MCF 10A (cell line): ENCODE measurements around the gene EXOC4. TPM values are rescaled to one million over a fixed set of nuclear protein-coding genes. Genes with fewer than 3 reads are reported as not detected.

Source experiments
- BruUV-seq: library from RNA; stranded (reverse); fragments of 400-500 nt; replicated peaks from 2 replicates; lab custom pipeline; 2021; lab: Mats Ljungman, UMichigan
- CTCF ChIA-PET: fragments of 300-600 bp; sonication (Branson Sonifier 250); formaldehyde crosslinking; extraction: SDS; loops from one replicate; lab custom pipeline; 2021; ENCODE audit warnings: antibody characterized with exemption, inconsistent platforms; lab: Yijun Ruan, JAX
- POLR2A ChIA-PET: fragments of 300-600, 350-650 bp; sonication (Branson Sonifier 250); formaldehyde crosslinking; extraction: SDS; loops from one replicate; lab custom pipeline; 2020; ENCODE audit warnings: antibody characterized with exemption, inconsistent platforms; lab: Yijun Ruan, JAX
- DNase-seq: peaks from one replicate; pipeline ENCODE4 v3.0.0-alpha.2; 2018; ENCODE audit not compliant: unreplicated experiment
- H3K27ac Mint-ChIP-seq: one replicate; pipeline ENCODE4 v1.8.0; 2022; ENCODE audit warnings: mild to moderate bottlenecking, low read depth, mixed read lengths; ENCODE audit not compliant: unreplicated experiment
- H3K27me3 Mint-ChIP-seq: one replicate; pipeline ENCODE4 v1.8.0; 2022; ENCODE audit warnings: mixed read lengths; ENCODE audit not compliant: insufficient read depth, unreplicated experiment
- H3K36me3 Mint-ChIP-seq: one replicate; pipeline ENCODE4 v1.8.0; 2022; ENCODE audit warnings: mild to moderate bottlenecking, moderate library complexity, mixed read lengths; ENCODE audit not compliant: insufficient read depth, unreplicated experiment
- H3K4me1 Mint-ChIP-seq: one replicate; pipeline ENCODE4 v1.8.0; 2022; ENCODE audit warnings: mixed read lengths; ENCODE audit not compliant: insufficient read depth, unreplicated experiment
- H3K4me3 Mint-ChIP-seq: one replicate; pipeline ENCODE4 v1.8.0; 2022; ENCODE audit warnings: mild to moderate bottlenecking, moderate library complexity, mixed read lengths; ENCODE audit not compliant: unreplicated experiment
- H3K9me3 Mint-ChIP-seq: one replicate; pipeline ENCODE4 v1.8.0; 2022; ENCODE audit warnings: mixed read lengths; ENCODE audit not compliant: unreplicated experiment
- CTCF ChIP-seq: fragments of 200-600 bp; IDR thresholded peaks from one replicate; pipeline ENCODE4 v1.8.0; 2022; ENCODE audit warnings: antibody characterized with exemption, mild to moderate bottlenecking; ENCODE audit not compliant: unreplicated experiment
- intact Hi-C: fragments of 100-400 bp; cut with micrococcal nuclease; formaldehyde crosslinking; loops from 2 replicates; pipeline ENCODE4 v1.14.1; 2022
- total RNA-seq: library from RNA; stranded (reverse); gene quantifications from 2 replicates; pipeline ENCODE4 v1.2.3, GENCODE V29; 2022

The EXOC4 gene
- total RNA-seq, 1 experiment from 2014 or later, result 105 TPM

DNA sequence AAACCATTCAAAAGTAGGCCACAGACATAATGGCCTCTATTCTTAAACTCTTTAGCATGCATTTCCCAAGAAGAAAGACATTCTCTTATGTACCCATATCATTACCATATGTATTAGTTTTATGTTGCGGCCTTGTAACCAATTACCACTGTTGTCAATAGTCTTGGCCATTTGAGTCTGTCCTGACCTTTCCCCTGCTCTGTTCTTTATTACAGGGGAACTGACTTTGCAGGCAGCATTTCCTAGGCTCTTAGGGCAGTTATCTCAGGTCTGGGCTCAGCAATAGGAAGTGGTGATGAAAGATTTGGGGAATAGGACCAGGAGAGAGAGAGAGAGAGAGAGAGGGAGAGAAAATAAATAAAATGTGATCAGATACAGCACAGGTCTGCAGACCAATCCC, 679.7 kb downstream of the EXOC4 start:
- H3K4me3 Mint-ChIP-seq, result no peak overlapping the region
- intact Hi-C loops, result no loop called here
- no peaks in the 10 kb centered on the region for H3K9me3 Mint-ChIP-seq
- no peaks in the 10 kb centered on the region for H3K36me3 Mint-ChIP-seq
- no peak for DNase-seq
- H3K27me3 Mint-ChIP-seq, result no peaks in the 10 kb centered on the region
- POLR2A ChIA-PET, result no interaction called here
- no TSS peak for BruUV-seq
- peaks cover 7% of the 10 kb centered on the region for H3K4me1 Mint-ChIP-seq
- H3K27ac Mint-ChIP-seq, result no peak overlapping the region
- CTCF ChIA-PET, result interaction anchor here (0.6 to 1.0 kb wide), 4 partner anchors 375 to 488 kb away, joined by 3 to 4 read pairs (median 3); no protein-coding TSS in a partner anchor
- TF ChIP-seq CTCF, result no peak

- ChIA-PET CTCF (interaction anchor here (0.5 kb wide), 1 partner anchor 257 kb away, joined by 3 read pairs; no protein-coding TSS in a partner anchor), POLR2A (no interaction called here)
- Mint-ChIP-seq H3K36me3 (peaks cover 12% of the 10 kb centered on the region), H3K4me1 (peaks cover 7% of the 10 kb centered on the region), H3K4me3 (no peak overlapping the region), H3K27ac (no peak overlapping the region), H3K27me3 (no peaks in the 10 kb centered on the region), H3K9me3 (no peaks in the 10 kb centered on the region)
- no peak for TF ChIP-seq CTCF
- BruUV-seq, result no TSS peak
- DNase-seq, result no peak
- intact Hi-C loops, result no loop called here
These were observed 681.5 kb downstream of the EXOC4 start for GRCh38 chr7:133934262-133934976.

GRCh38 chr7:133934977-133935330, 682.1 kb downstream of the EXOC4 start:
- no peak for TF ChIP-seq CTCF
- peaks cover 7% of the 10 kb centered on the region for H3K4me1 Mint-ChIP-seq
- H3K27me3 Mint-ChIP-seq, result no peaks in the 10 kb centered on the region
- POLR2A ChIA-PET, result no interaction called here
- no peak overlapping the region for H3K27ac Mint-ChIP-seq
- H3K9me3 Mint-ChIP-seq, result no peaks in the 10 kb centered on the region
- intact Hi-C loops, result no loop called here
- H3K36me3 Mint-ChIP-seq, result peaks cover 12% of the 10 kb centered on the region
- DNase-seq, result no peak
- BruUV-seq, result no TSS peak
- CTCF ChIA-PET, result interaction anchor here (0.5 kb wide), 1 partner anchor 473 kb away, joined by 3 read pairs; no protein-coding TSS in a partner anchor
- no peak overlapping the region for H3K4me3 Mint-ChIP-seq

DNA sequence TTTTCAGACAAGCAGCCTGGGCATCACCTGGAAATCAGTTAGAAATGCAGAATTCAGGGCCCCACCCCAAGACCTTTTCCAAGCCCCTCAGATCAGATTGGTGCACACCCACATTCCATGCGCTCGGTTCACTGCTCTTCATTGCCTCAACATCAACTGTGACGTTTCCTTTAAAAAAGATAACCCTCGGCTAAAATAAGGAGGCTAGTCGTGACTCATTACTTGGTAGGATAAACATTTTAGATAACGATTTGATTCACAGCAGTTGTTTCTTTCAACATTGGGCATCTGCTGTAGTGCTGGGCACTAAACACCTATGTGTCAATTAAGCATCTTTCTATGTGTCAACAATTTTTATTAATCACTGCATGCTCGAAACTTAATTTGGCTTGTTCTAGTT, 683.2 kb downstream of the EXOC4 start:
- POLR2A ChIA-PET, result interaction anchor here (0.6 kb wide), 1 partner anchor 900 kb away, joined by 3 read pairs; no protein-coding TSS in a partner anchor
- H3K9me3 Mint-ChIP-seq, result no peaks in the 10 kb centered on the region

More for the DNA sequence above, 683.2 kb downstream of the EXOC4 start:
- Mint-ChIP-seq H3K4me3 (no peak overlapping the region), H3K36me3 (peaks cover 12% of the 10 kb centered on the region), H3K27me3 (no peaks in the 10 kb centered on the region), H3K27ac (no peak overlapping the region), H3K4me1 (peaks cover 7% of the 10 kb centered on the region)
- peak; percentile 11 for DNase-seq
- CTCF ChIA-PET, result interaction anchor here (0.5 kb wide), 1 partner anchor 1841 kb away, joined by 3 read pairs; no protein-coding TSS in a partner anchor
- TF ChIP-seq CTCF, result no peak
- intact Hi-C loops, result no loop called here
- BruUV-seq, result no TSS peak
